ENCODE measurements around the gene PHF12.
"Not testable (repeated sequence)": the region's sequence is repeated elsewhere in the genome, so short reads cannot be mapped to it uniquely, and the experiment has no call there.

PHF12 gene

GRCh38 chr17:28910534-28910933 is 40.8 kb downstream of the PHF12 start:
- H3K4me3 ChIP-seq (ENCODE audit: low read depth, low read length) = no peak overlapping the region
- H3K4me1 ChIP-seq (ENCODE audit: control insufficient read depth, insufficient read depth, low read length) = peaks cover 20% of the 10 kb centered on the region; the same call in 1 of the 2 replicates
- H3K36me3 ChIP-seq (ENCODE audit: control insufficient read depth, insufficient read depth, low read length) = peaks cover 92% of the 10 kb centered on the region
- no peaks in the 10 kb centered on the region for H3K27me3 ChIP-seq (ENCODE audit: control insufficient read depth, insufficient read depth, low read length)
- no peak overlapping the region for H3K27ac ChIP-seq (ENCODE audit: low read depth, low read length)
- H3K9ac ChIP-seq (ENCODE audit: low read length) = no peak overlapping the region
- H3K9me3 ChIP-seq (ENCODE audit: control insufficient read depth, insufficient read depth, low read depth, low read length) = no peaks in the 10 kb centered on the region

DNA sequence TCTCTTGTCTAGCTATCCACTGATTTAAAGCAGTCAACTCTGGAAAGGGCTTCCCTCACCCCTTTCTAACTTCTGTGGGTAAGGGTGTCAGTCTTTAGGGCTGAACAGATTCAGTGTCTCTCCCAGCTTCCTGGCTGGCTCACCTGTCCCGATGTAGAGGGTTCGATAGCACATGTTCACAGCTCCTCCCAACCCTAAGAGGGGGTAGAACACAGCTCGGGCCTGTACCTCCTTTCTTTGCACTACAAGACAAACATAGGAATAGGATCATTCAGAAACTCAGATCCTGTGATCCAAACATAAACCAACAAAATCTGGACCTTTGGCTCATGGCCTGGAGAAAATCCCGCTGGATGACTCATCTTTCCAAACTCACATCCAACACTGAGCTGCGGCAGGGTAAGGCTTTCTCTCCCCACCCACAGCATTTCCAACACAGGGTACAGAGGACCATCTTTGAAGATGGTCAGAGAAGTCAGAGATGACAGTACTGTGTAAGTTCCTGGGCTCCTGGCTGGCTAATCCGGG is 42.6 kb downstream of the PHF12 start:
- Histone ChIP-seq H3K4me1 (ENCODE audit: control insufficient read depth, insufficient read depth, low read length) (peaks cover 20% of the 10 kb centered on the region; the same call in 1 of the 2 replicates), H3K27me3 (ENCODE audit: control insufficient read depth, insufficient read depth, low read length) (no peaks in the 10 kb centered on the region), H3K9me3 (ENCODE audit: control insufficient read depth, insufficient read depth, low read depth, low read length) (no peaks in the 10 kb centered on the region), H3K27ac (ENCODE audit: low read depth, low read length) (no peak overlapping the region), H3K9ac (ENCODE audit: low read length) (no peak overlapping the region), H3K36me3 (ENCODE audit: control insufficient read depth, insufficient read depth, low read length) (peaks cover 76% of the 10 kb centered on the region), H3K4me3 (ENCODE audit: low read depth, low read length) (no peak overlapping the region)

DNA sequence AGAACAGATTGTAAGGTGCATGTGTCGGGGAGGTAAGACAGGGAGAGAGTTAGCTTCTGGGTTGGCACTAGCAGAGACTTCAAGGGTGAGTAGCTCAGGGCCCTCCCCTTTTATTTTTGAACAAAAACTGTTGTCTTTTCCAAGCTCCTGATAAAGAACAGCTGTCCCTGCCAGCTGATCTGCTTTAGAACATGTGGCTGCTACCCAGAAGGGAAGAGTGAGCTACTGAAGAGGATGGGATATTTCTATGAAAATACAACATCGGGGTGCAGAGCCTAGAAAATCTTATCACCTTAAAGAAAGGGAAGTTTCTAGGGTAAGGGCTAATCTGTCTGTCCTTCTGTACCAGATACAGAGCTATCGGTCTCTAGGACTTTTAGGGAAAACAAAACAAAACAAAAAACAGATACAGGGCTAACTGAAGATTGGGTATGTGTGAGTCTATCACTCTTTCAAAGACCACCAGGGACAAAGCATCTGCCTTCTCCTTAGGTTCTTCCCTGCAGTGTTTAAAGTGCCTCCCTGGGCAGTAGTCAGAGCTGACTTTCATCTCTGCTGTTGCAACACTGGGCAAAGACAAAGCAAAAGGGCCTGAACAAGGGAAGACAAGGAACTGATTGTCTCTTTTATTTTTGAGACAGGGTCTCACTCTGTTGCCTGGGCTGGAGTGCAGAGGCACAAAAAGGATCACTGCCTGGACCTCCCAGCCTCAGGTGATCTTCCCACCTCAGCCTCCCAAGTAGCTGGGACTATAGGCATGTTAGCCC is 43.4 kb downstream of the PHF12 start:
- Histone ChIP-seq H3K9ac (ENCODE audit: low read length) (no peak overlapping the region), H3K4me3 (ENCODE audit: low read depth, low read length) (no peak overlapping the region), H3K27ac (ENCODE audit: low read depth, low read length) (no peak overlapping the region), H3K27me3 (ENCODE audit: control insufficient read depth, insufficient read depth, low read length) (no peaks in the 10 kb centered on the region), H3K9me3 (ENCODE audit: control insufficient read depth, insufficient read depth, low read depth, low read length) (no peaks in the 10 kb centered on the region), H3K36me3 (ENCODE audit: control insufficient read depth, insufficient read depth, low read length) (peaks cover 68% of the 10 kb centered on the region), H3K4me1 (ENCODE audit: control insufficient read depth, insufficient read depth, low read length) (peaks cover 23% of the 10 kb centered on the region)

DNA sequence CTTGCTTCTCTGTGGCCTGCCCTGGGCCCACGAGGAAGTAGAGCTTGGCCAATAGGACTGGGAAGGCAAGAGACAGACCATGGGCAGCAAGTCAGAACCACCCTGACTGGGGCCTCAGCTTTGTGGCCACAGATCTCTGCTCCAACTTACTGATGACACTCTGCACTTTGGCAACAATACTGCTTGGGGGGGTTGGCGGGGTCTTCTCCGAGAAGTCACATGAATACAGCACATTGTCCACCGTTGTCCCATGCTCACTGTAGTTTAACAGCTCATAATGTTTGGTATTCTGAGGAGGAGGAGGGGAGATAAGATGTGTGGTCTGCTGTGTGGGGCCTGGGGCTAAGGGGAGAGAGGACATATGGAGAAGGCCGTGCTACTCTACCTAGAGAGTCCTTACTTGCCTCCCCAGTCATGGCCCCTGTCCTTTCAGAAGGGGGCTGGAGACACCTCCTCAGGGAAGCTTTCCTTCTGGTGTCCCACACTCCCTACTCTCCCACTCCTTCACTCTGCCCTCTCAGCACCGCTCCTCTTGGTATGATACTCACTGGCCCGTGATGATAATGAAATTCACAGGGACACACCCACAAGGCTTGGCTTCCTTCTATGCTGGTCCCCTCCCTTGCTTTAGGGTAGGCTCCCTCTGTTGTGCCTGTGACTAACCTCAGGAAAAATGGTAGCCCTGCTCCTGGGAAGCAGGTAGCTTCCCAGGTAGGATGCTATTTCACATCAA is 44.4 kb downstream of the PHF12 start:
- Histone ChIP-seq H3K9me3 (ENCODE audit: control insufficient read depth, insufficient read depth, low read depth, low read length) (no peaks in the 10 kb centered on the region), H3K4me1 (ENCODE audit: control insufficient read depth, insufficient read depth, low read length) (peaks cover 23% of the 10 kb centered on the region), H3K27me3 (ENCODE audit: control insufficient read depth, insufficient read depth, low read length) (no peaks in the 10 kb centered on the region), H3K27ac (ENCODE audit: low read depth, low read length) (no peak overlapping the region), H3K36me3 (ENCODE audit: control insufficient read depth, insufficient read depth, low read length) (peaks cover 57% of the 10 kb centered on the region), H3K4me3 (ENCODE audit: low read depth, low read length) (no peak overlapping the region), H3K9ac (ENCODE audit: low read length) (no peak overlapping the region)

DNA sequence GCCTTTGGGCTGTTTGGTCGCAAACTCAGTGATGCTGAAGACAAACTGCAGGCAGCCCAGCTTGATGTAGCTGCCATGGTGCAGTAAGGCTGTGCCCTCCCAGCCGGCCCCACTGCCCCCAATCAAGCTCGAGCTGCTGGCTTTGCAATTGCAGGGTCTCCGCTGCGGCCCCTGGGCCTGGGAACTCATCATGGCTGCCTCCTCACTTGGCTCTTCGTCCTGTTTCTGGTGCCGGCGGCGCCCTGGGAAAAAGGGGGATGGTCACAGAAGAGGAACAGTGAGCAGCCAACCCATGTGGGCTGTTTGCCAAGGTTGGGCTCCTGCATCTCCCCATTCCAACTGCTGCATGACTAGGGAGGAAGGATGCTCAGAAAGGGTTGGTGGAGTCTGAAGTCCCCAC is 45.0 kb downstream of the PHF12 start:
- H3K4me3 ChIP-seq (ENCODE audit: low read depth, low read length) = no peak overlapping the region
- no peak overlapping the region for H3K27ac ChIP-seq (ENCODE audit: low read depth, low read length)
- peaks cover 23% of the 10 kb centered on the region for H3K4me1 ChIP-seq (ENCODE audit: control insufficient read depth, insufficient read depth, low read length)
- no peaks in the 10 kb centered on the region for H3K27me3 ChIP-seq (ENCODE audit: control insufficient read depth, insufficient read depth, low read length)
- H3K36me3 ChIP-seq (ENCODE audit: control insufficient read depth, insufficient read depth, low read length) = peaks cover 51% of the 10 kb centered on the region
- no peak overlapping the region for H3K9ac ChIP-seq (ENCODE audit: low read length)
- no peaks in the 10 kb centered on the region for H3K9me3 ChIP-seq (ENCODE audit: control insufficient read depth, insufficient read depth, low read depth, low read length)

- no peak overlapping the region for H3K4me3 ChIP-seq (ENCODE audit: low read depth, low read length)
- H3K4me1 ChIP-seq (ENCODE audit: control insufficient read depth, insufficient read depth, low read length) = peaks cover 14% of the 10 kb centered on the region
- no peak overlapping the region for H3K27ac ChIP-seq (ENCODE audit: low read depth, low read length)
- H3K36me3 ChIP-seq (ENCODE audit: control insufficient read depth, insufficient read depth, low read length) = peaks cover 43% of the 10 kb centered on the region
- H3K27me3 ChIP-seq (ENCODE audit: control insufficient read depth, insufficient read depth, low read length) = no peaks in the 10 kb centered on the region
- H3K9ac ChIP-seq (ENCODE audit: low read length) = no peak overlapping the region
- H3K9me3 ChIP-seq (ENCODE audit: control insufficient read depth, insufficient read depth, low read depth, low read length) = no peaks in the 10 kb centered on the region
Observed at GRCh38 chr17:28904800-28905199, 46.5 kb downstream of the PHF12 start.

- H3K9me3 ChIP-seq (ENCODE audit: control insufficient read depth, insufficient read depth, low read depth, low read length); H3K27me3 ChIP-seq (ENCODE audit: control insufficient read depth, insufficient read depth, low read length); H3K27ac ChIP-seq (ENCODE audit: low read depth, low read length); H3K4me3 ChIP-seq (ENCODE audit: low read depth, low read length); H3K4me1 ChIP-seq (ENCODE audit: control insufficient read depth, insufficient read depth, low read length); H3K9ac ChIP-seq (ENCODE audit: low read length): not testable (repeated sequence)
- peaks cover 32% of the 10 kb centered on the region for H3K36me3 ChIP-seq (ENCODE audit: control insufficient read depth, insufficient read depth, low read length)
Observed at GRCh38 chr17:28903546-28903841, 47.8 kb downstream of the PHF12 start.

GRCh38 chr17:28902819-28903545 is 48.3 kb downstream of the PHF12 start, which contains the start of gene DHRS13:
Gene DHRS13 (minus strand): TSS chr17:28903079. CDS start chr17:28902944, 135 bp downstream.
- Histone ChIP-seq H3K36me3 (ENCODE audit: control insufficient read depth, insufficient read depth, low read length) (peaks cover 27% of the 10 kb centered on the region), H3K4me1 (ENCODE audit: control insufficient read depth, insufficient read depth, low read length) (peaks cover 6% of the 10 kb centered on the region; the same call in 1 of the 2 replicates), H3K4me3 (ENCODE audit: low read depth, low read length) (peak within 1 kb of the TSS; percentile 87), H3K9me3 (ENCODE audit: control insufficient read depth, insufficient read depth, low read depth, low read length) (no peaks in the 10 kb centered on the region), H3K27me3 (ENCODE audit: control insufficient read depth, insufficient read depth, low read length) (no peaks in the 10 kb centered on the region), H3K9ac (ENCODE audit: low read length) (peak within 1 kb of the TSS; percentile 86), H3K27ac (ENCODE audit: low read depth, low read length) (peak within 1 kb of the TSS; percentile 64; the same call in 1 of the 2 replicates)

DNA sequence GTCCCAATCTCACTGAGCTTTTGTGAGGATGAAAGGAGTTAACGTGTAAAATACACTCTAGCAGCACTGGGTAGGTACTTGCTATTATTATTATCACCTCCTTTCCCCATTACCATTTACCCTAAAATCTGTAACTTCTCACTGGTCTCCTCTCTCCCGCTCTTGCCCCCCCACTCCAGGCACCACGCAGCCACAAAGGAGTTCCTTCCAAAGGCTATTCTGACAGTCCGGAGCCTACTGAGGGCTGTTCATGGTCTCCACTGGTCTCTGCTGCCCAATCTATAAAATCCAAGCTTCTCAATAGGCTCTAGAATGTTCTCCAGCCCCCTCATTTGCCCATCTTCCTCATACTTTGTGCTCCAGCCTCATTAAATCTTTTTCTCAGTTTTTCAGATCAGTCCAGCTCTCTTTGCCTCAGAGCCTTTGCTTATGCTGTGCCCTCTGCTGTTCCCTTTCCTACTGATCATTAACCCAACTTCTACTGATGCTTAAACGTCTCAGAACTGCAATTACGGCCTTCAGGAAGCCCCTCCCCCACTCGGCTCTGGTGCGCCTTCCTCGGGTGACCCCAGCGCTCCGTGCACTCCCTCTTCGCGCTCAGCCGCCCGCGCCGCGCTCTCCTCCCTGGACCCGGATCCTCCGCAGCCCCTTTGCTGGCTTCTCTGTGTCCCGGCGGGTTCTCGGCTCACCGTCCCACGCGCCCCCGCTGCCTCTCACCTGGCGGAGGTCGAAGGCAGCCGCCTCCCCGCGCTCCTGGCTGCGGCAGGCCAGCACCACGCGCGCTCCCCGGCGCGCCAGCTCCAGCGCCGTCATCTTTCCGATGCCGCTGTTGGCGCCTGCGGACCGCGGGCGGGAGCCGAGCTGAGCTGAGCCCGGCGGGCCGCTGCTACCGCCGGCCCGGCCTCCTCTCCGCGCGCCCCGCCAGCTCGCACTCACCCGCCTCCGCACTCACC is 49.2 kb downstream of the PHF12 start:
- Histone ChIP-seq H3K9ac (ENCODE audit: low read length) (peak overlapping the region; percentile 86), H3K36me3 (ENCODE audit: control insufficient read depth, insufficient read depth, low read length) (peaks cover 19% of the 10 kb centered on the region), H3K27me3 (ENCODE audit: control insufficient read depth, insufficient read depth, low read length) (no peaks in the 10 kb centered on the region), H3K27ac (ENCODE audit: low read depth, low read length) (peak overlapping the region; percentile 64; the same call in 1 of the 2 replicates), H3K4me1 (ENCODE audit: control insufficient read depth, insufficient read depth, low read length) (peaks cover 10% of the 10 kb centered on the region; the same call in 1 of the 2 replicates), H3K9me3 (ENCODE audit: control insufficient read depth, insufficient read depth, low read depth, low read length) (no peaks in the 10 kb centered on the region), H3K4me3 (ENCODE audit: low read depth, low read length) (peak overlapping the region; percentile 87)

Data from HUES6 (cell line).